Heart left ventricle (tissue), 16 donors: ENCODE measurements around the gene PTPRM. TPM values are rescaled to one million over a fixed set of nuclear protein-coding genes. Genes with fewer than 3 reads are reported as not detected.

ENCODE experiments used
- ATAC-seq, 4 donors: fragments of 200-7000 bp; cut with Tn5 transposase; one replicate each; pipeline ENCODE4 v1.9.1; 2020 to 2022; ENCODE audit warnings: moderate library complexity in 4 of 4, mild to moderate bottlenecking in 3 of 4, moderate number of reproducible peaks in 1 of 4
- DNase-seq, 5 donors: peaks; one replicate each; pipeline ENCODE4 v3.0.0-alpha.2; 2020
- H3K27ac ChIP-seq, 12 donors: fragments of 200-600 bp; sonication (generic) in 4 of 12; one replicate each; pipeline versions ENCODE4 v1.5.0 to v1.8.0; 2016 to 2022; ENCODE audit warnings: mild to moderate bottlenecking in 2 of 12
- H3K27me3 ChIP-seq, 9 donors: fragments of 200-600 bp; sonication (generic) in 2 of 9; one replicate each; pipeline versions ENCODE4 v1.5.1 to v1.8.0; 2016 to 2022; ENCODE audit warnings: mild to moderate bottlenecking in 3 of 9
- H3K36me3 ChIP-seq, 9 donors: fragments of 200-600 bp; sonication (generic) in 2 of 9; one replicate each; pipeline versions ENCODE4 v1.5.0 to v1.8.0; 2018 to 2022; ENCODE audit warnings: mild to moderate bottlenecking in 2 of 9
- H3K4me1 ChIP-seq, 12 donors: fragments of 200-600 bp; sonication (generic) in 4 of 12; one replicate each; pipeline versions ENCODE4 v1.5.0 to v1.8.0; 2016 to 2022; ENCODE audit warnings: mild to moderate bottlenecking in 3 of 12
- H3K4me3 ChIP-seq, 12 donors: fragments of 200-600 bp; sonication (generic) in 4 of 12; one replicate each; pipeline versions ENCODE4 v1.5.0 to v1.8.0; 2017 to 2022; ENCODE audit warnings: mild to moderate bottlenecking in 9 of 12, moderate library complexity in 4 of 12
- H3K9me3 ChIP-seq, 12 donors: fragments of 200-600 bp; sonication (generic) in 4 of 12; one replicate each; pipeline versions ENCODE4 v1.5.0 to v1.8.0; 2016 to 2022; ENCODE audit warnings: mild to moderate bottlenecking in 1 of 12
- CTCF ChIP-seq, 12 donors: fragments of 200-600 bp; sonication (generic) in 4 of 12; IDR thresholded peaks; one replicate each; pipeline versions ENCODE4 v1.5.0 to v1.8.0; 2018 to 2022; ENCODE audit warnings: antibody characterized with exemption in 12 of 12, mild to moderate bottlenecking in 5 of 12
- POLR2A ChIP-seq, 2 donors: fragments of 450-650 bp; IDR thresholded peaks; one replicate each; pipeline ENCODE4 v1.6.1; 2017; ENCODE audit warnings: antibody characterized with exemption in 2 of 2, mild to moderate bottlenecking in 2 of 2, moderate library complexity in 2 of 2
- WGBS, 4 donors: extraction: QIAGEN DNeasy Blood & Tissue Kit in 2 of 4; methylation state at CpG; one replicate each; pipeline versions ENCODE4 v1.1.5 to v1.1.7; 2013 to 2018; 5-methylcytosine and 5-hydroxymethylcytosine counted together
- intact Hi-C, 10 donors: fragments of 100-400 bp; cut with DNase I; formaldehyde crosslinking; loops; one replicate each; pipeline versions ENCODE4 v1.11.1 to v1.14.2; 2022
- polyA plus RNA-seq, 2 donors: library from polyadenylated mRNA; stranded (reverse); fragments of 200-250 nt; gene quantifications; one replicate each; pipeline ENCODE4 v1.2.3, GENCODE V29; 2013
- total RNA-seq, 9 donors: library from RNA; depleted of rRNA in 2 of 9; stranded (reverse); fragments of >200 nt in 2 of 9; fragmentation: NEBNext Ultra II Directional in 3 of 9; extraction: Animal tissue kit (Norgen Biotek cat#: 25700) in 3 of 9; gene quantifications; one replicate each; pipeline versions ENCODE4 v1.1.0 to v1.2.4, GENCODE V29; 2016 to 2023
- donor health status: ischemic (EF 13 %, LVEDD 7.1; RV severe dilation, severe dysfunction).
- donor health status: healthy with polysubstance abuse.
- donor health status: DM: no; HTN: yes; CAD: no.
- donor health status: DM: no; HTN: no; CAD: no.
- donor health status: ischemic (EF 25% LVEDD 6.9; RV normal size, moderate dysfunction).
- donor health status: ischemic (EF 25% LVEDD 5.7; RV mildly dilated, moderate dysfunction).
- donor health status: healthy.
- donor health status: DM: yes; HTN: yes; CAD: no.
- donor health status: ischemic (EF 35%, LVEDD 5.7; RV mildly dilated, moderate dysfunction).
- donor health status: nonischemic (EF 11% LVEDD 7.7; RV severe dilation, severe dysfunction).
- donor health status: DM: yes; HTN: yes; CAD: no.
- donor health status: PGD.
- donor health status: ischemic (EF 29% LVEDD 5.4; RV normal size, mild dysfunction).
- donor health status: nonischemic (EF 23%, LVEDD 6.1; RV moderate dilation, normal function).

PTPRM gene
- total and polyA plus RNA-seq, 11 donors: 93.8 to 186 (median 123) TPM

GRCh38 chr18:7561909-7562460 lies 5.1 kb upstream of the PTPRM start:
- intact Hi-C loops: loop anchor here in 7 of 10 donors (5.0 to 10.0 kb wide), 6 partner anchors 107 to 913 kb away; no protein-coding TSS in a partner anchor
- DNase-seq (no peak), ATAC-seq (no peak)
- peaks cover 0 to 12% (median 0%) of the 10 kb centered on the region in 9 donors for H3K27me3 ChIP-seq
- H3K4me1 ChIP-seq: peaks cover 0 to 68% (median 28%) of the 10 kb centered on the region in 12 donors
- H3K36me3 ChIP-seq: no peaks in the 10 kb centered on the region
- 56 to 71% (median 62%) methylated on average over 7 of the region's 7 CpGs for WGBS, 4 donors
- H3K9me3 ChIP-seq: no peaks in the 10 kb centered on the region
- no peak overlapping the region for H3K4me3 ChIP-seq
- H3K27ac ChIP-seq: peak overlapping the region in 10 of 12 donors; percentile 3 to 58 (median 14)
- TF ChIP-seq POLR2A (IDR thresholded peaks at IDR 0.05): no peak
- no peak for TF ChIP-seq CTCF (IDR thresholded peaks at IDR 0.05)

DNA sequence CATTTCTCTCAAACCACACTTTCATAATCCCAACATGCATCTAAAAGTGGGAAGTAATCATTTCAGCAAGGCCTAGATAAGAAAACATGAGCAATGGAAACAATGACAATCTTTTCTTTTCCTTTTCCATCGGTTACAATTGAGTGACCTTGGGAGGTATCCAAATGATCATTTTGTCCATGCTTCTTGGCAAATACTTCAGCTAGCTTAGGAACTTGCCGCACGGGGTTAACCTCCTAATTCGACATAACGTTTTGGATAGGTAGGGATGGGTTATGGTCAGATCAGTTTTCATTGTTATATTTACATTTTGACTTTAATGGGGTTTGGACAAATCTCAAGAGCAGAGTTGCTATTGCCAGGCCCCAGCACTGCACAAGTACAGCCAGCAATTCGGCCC lies 4.6 kb upstream of the PTPRM start:
- DNase-seq: no peak
- TF ChIP-seq CTCF (IDR thresholded peaks at IDR 0.05): no peak
- TF ChIP-seq POLR2A (IDR thresholded peaks at IDR 0.05): no peak
- H3K27ac ChIP-seq: peak overlapping the region in 10 of 12 donors; percentile 3 to 58 (median 14)

GRCh38 chr18:7565677-7566076 lies 1.4 kb upstream of the PTPRM start:
- Histone ChIP-seq H3K36me3 (no peaks in the 10 kb centered on the region), H3K27ac (peak overlapping the region; percentile 95 to 100 (median 98)), H3K27me3 (peaks cover 0 to 32% (median 0%) of the 10 kb centered on the region in 9 donors), H3K4me1 (peaks cover 0 to 50% (median 29%) of the 10 kb centered on the region in 12 donors), H3K9me3 (no peaks in the 10 kb centered on the region), H3K4me3 (peak overlapping the region in 10 of 12 donors; percentile 60 to 99 (median 84))
- no peak for TF ChIP-seq POLR2A (IDR thresholded peaks at IDR 0.05)
- no peak for TF ChIP-seq CTCF (IDR thresholded peaks at IDR 0.05)
- DNase-seq: no peak
- no peak for ATAC-seq
- intact Hi-C loops: loop anchor here in 9 of 10 donors (2.0 to 10.0 kb wide), 17 partner anchors 42 to 917 kb away; no protein-coding TSS in a partner anchor

More for the DNA sequence above, 4.6 kb upstream of the PTPRM start:
- 57 to 70% (median 67%) methylated on average over 6 of the region's 6 CpGs for WGBS, 4 donors
- H3K27me3 ChIP-seq: peaks cover 0 to 13% (median 0%) of the 10 kb centered on the region in 9 donors
- no peak overlapping the region for H3K4me3 ChIP-seq
- no peaks in the 10 kb centered on the region for H3K36me3 ChIP-seq
- intact Hi-C loops: loop anchor here in 7 of 10 donors (5.0 to 10.0 kb wide), 6 partner anchors 108 to 912 kb away; no protein-coding TSS in a partner anchor
- H3K4me1 ChIP-seq: peaks cover 0 to 64% (median 25%) of the 10 kb centered on the region in 12 donors
- no peak for ATAC-seq
- H3K9me3 ChIP-seq: no peaks in the 10 kb centered on the region

- WGBS, 4 donors: 5 to 9% (median 7%) methylated on average over 4 of the region's 4 CpGs
- TF ChIP-seq CTCF (IDR thresholded peaks at IDR 0.05): no peak
- TF ChIP-seq POLR2A (IDR thresholded peaks at IDR 0.05): no peak
- H3K4me1 ChIP-seq: peaks cover 0 to 50% (median 32%) of the 10 kb centered on the region in 12 donors
Observed at GRCh38 chr18:7566244-7566566, 911 bp upstream of the PTPRM start.

More at GRCh38 chr18:7566244-7566566, 911 bp upstream of the PTPRM start:
- Histone ChIP-seq H3K9me3 (no peaks in the 10 kb centered on the region), H3K4me3 (peak overlapping the region; percentile 47 to 99 (median 76)), H3K27ac (peak overlapping the region; percentile 95 to 100 (median 98)), H3K27me3 (peaks cover 0 to 32% (median 0%) of the 10 kb centered on the region in 9 donors), H3K36me3 (no peaks in the 10 kb centered on the region)
- intact Hi-C loops: loop anchor here in 9 of 10 donors (2.0 to 10.0 kb wide), 17 partner anchors 41 to 916 kb away; no protein-coding TSS in a partner anchor
- no peak for ATAC-seq
- no peak for DNase-seq
